Activated T-helper 1 cell treated with Interleukin-2 at 50 U/mL for 16 hours (primary cell): ENCODE measurements around the gene LIF.

ENCODE experiments used
- DNase-seq: peaks from one replicate; pipeline ENCODE4 v3.0.0-alpha.2; 2020; ENCODE audit warnings: low read depth

The LIF gene

GRCh38 chr22:30284172-30284571, 37.6 kb upstream of the LIF start:
- no peak for DNase-seq

GRCh38 chr22:30283342-30283741, 36.8 kb upstream of the LIF start:
- DNase-seq: no peak

- no peak for DNase-seq
These were observed 36.1 kb upstream of the LIF start for GRCh38 chr22:30282616-30283046.

GRCh38 chr22:30280505-30280904, 33.9 kb upstream of the LIF start:
- DNase-seq: no peak

DNA sequence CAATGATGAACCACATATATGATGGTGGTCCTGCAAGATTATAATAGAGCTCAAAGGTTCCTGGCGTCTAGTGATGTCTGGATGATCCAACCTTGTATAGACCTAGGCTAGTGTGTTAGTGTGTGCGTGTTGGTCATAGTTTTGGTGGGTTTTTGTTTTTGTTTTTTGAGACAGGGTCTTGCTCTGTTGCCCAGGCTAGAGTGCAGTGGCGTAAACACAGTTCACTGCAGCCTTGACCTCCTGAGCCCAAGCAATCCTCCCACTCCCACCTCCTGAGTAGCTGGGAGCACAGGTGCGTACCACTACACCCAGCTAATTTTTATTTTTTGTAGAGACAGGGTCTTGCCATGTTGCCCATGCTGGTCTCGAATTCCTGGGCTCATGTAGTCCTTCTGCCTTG, 33.4 kb upstream of the LIF start:
- no peak for DNase-seq

DNA sequence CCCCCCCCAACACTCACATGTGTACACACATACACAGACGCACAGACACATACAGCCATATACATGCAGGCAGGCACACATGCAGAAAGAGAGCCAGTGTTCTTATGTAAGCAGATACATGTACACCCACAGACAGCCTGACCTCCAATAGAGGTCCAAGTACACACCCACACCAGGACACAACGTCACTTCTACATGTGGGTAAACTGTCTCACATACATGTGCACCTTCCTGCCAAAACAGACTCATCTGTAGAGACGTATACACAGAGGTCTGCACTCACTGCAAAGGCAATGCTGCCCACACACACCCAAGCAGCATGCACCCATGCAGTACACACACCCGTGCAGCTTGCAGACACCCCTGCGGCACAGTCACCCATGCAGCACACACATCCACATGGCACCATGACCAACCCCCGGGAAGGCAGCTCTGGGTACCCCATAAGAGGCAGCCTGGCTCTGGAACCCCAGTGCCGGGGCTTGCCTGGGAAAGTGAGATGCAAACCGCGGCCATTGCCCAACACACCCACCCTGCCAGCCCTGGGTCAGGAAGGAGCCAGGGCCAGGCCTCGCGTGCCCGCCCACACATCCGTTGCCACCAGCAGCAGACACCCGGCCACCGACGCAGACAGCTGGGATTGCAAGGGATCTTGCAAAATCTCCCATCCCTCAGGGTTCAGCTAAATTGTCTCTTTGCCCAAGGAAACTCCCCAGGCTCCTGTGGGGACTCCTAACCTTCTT, 32.7 kb upstream of the LIF start:
- DNase-seq: no peak

DNA sequence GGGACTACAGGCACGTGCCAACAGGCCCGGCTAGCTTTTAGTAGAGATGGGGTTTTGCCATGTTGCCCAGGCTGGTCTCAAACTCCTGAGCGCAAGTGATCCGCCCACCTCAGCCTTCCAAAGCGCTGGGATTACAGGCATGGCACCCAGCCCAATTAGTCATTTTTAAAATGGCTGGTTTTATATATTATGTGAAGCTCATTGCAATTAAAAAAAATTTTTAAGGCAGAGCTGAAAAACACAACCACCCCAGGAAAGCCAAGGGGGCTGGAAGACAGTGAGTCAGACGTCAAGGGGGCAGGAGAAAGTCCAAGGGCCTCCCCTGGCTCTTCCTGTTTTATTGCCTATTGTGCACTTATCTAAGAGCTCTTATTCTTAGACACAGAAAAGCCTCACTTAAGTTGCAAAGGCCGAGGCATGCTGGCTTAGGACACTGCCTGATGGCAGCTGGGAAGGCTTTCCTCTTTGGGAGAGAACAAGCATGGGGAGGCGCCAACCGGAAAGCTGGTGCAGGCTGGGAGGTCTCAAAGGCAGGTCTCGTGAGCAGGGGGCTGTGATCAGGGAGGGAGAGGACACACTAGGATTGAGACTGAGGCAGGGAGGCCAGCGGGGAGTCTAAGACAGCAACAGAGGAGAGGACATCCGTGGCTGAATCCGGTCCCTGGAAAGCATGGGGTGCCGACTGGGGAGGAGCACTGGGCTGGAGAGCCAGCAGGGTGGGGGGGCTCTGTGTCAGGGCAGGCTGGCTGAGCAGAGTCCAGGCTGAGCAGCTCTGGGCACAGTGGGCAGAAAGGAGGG, 31.2 kb upstream of the LIF start:
- no peak for DNase-seq

DNA sequence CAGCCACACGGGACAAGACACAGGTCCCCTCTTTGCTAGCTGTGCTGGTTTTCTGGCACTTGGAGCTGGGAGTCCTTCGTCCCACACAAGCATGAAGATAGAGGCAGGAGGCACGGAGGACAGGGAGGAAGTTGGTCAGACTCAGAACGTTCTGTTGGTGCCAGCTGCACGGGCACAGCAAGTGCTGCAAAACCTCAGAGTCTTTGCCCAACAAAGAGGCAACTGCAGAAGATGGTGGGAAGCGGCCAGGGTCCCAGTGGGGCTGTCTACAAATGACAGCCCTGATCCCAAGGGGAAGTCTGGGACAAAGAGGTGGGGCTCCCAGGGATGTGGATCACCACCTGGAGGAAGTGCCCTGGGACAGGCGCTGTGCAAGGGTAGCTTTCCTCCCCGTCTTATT, 29.5 kb upstream of the LIF start:
- DNase-seq: no peak

GRCh38 chr22:30275625-30276024, 29.1 kb upstream of the LIF start:
- no peak for DNase-seq

GRCh38 chr22:30274437-30274812, 27.9 kb upstream of the LIF start:
- no peak for DNase-seq

DNA sequence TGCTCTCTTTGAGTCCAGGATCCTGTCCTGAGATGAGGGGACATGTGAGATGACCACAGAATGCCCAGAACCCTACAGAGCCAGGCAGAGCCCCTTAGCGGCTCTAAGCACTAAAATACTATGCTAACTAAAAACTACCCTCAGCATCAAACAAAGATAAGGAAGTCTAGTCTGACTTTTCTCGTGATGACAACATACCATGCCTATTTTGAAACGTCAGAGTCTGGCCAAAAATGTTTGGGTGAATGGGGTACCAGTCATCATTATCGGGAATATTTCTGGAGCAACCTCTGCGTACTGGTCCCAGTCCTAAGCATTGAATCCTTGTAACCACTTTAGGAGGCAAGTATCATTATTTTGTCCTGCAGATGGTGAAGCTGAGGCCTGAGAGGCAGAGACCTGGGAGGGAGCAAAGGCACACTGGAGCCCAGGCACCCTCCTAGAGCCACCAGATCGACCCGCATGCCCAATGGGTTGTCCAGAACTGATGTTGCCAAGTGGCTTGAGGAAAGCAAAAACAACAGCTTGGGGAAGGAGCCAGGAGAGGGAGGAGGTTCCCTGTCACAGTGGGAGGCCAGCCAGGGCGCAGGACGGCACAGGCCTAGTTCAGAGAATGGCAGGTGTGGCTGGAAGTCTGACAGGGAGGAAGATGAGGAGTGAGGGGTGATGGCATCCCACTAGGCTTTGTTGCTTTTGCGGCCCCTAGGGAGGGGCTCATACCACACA, 27.3 kb upstream of the LIF start:
- no peak for DNase-seq

DNA sequence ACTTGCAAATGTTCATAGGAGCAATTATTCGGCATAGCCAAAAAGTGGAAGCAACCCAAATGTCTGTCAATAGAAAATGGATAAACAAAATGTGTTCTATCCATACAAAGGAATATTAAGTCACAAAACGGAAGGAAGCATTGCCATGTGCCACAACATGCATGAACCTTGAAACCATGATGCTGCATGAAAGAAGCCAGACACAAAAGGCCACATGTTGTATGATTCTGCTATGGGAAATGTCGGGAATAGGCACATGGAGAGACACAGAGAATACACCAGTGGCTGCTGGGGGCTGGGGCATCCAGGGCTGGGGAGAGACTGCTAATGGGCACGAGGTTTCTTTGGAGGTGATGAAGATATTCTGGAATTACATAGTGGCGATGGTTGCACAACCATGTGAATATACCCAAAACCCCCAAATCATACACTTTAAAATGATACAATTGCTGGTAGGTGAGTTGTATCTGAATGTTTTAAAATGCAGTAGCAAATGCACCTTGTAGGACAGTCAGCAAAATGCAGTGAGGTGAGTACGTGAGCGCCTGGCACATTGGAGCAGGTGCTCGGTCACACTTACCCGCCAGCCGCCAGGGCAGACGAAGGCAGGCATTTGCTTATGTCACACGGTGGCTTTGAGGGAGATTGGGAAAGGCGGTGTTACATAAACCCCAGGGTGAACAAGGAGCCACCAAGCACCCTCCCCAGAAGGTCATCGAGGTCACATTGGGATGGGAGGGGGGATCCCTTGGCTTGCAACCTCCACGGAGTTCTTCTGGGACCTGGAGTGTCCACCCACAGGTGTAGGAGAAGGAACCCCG, 26.4 kb upstream of the LIF start:
- DNase-seq: no peak

- no peak for DNase-seq
These were observed 24.3 kb upstream of the LIF start for GRCh38 chr22:30270832-30271231.

GRCh38 chr22:30268331-30268730, 21.8 kb upstream of the LIF start:
- DNase-seq: no peak

GRCh38 chr22:30267382-30268302, 21.1 kb upstream of the LIF start:
- no peak for DNase-seq

DNA sequence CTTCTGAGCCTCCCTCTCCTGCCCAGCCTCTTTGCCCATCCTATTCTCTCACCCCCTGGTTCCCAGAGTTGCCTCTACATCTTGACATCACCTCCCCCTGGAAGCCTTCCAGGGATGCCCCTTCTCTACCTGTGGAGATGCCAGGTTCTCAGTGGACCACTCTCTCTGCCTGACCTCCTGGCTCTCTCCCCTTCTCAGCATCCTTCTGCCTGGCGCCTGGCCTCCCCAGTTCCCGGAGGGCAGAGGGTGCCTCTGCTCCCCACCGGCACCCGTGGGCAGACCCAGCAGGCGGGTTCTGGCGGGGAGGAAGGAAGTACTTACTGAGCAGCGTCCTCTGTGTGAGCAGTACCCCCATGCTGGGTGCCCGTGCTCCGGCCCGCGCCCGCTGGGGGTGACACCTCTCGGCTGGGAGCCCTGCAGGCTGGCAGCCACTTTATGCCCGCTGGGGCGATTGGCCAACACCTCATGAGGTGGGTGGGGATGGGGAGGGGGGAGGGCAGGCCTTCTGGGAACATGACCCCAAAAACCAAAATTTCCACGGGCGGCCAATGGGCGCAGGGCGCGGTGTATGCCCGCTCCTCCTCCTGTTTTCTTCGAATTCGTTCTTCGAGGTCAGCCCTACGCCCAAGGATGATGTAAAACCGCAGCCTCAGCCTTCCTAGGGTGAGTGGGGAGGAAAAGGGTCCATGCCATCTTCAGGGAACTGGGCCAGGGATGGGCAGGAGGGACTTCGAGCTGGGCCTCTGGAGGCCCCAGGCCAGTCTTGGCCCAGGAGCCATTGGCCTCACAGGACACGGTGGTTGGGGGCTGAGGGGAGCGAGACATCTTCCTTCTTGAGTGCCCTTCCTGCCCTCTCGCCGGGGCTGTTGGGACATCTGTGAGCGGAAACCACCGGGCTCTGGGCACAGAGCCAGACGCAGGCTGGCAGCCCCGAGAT, 20.2 kb upstream of the LIF start, which contains the start of gene OSM:
Gene OSM (minus strand): TSS at position 407 of the 937 bp plus-strand sequence. CDS start 52 bp downstream, at position 355.
- DNase-seq: peak; percentile 56

- DNase-seq: peak; percentile 65
These were observed 19.4 kb upstream of the LIF start for GRCh38 chr22:30265823-30266444.

DNA sequence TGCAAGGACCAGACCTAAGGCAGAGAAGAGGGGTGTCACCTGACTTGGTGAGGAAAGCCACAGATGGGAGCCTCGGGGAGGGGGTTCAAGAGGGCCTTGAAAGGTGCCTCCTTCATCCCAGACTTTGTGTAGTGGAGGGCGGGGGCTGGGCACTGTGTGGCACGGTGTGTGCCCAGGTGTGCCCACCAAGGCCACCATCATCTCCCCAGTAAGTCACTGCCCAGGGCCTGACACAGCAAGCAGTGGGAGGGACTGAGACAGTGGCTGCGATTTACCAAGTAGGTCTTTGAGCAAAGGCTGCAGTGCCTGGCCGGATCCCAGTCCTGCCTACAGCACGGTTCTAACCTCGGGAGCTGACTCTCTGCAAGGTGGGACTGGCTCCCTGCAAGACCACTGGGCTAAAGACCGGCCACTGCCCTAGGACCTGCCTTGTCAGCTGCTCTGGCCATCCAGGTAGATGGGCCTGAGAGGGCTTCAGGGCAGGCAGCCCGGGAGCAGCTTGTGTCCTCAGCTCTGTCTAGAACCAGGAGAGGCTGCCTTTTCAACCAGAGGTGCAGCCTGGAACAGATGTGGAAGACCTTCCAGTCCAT, 18.7 kb upstream of the LIF start:
- DNase-seq: no peak

DNA sequence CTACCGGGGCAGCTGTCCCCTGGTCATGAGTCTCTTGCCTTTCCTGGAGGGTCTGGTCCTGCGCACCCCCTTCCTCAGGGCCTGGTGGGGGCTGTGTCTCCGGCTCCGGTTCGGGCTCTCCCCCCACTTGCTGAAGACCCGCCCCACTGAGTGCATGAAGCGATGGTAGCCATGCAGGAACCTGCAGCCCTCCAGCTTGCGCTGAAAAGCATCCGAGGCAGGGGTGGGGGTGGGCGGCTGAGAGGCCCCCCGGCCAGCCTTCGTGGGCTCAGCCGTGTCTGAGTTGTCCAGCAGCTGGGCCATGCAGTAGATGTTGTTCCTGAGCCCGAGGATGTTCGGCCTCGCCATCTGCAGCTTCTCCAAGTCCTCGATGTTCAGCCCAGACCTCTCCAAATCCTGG, 17.3 kb upstream of the LIF start:
- DNase-seq: no peak
